OCI-M1 (cell line): Measurements from ENCODE around the gene OR10AD1.
"Not testable (repeated sequence)": the region's sequence is repeated elsewhere in the genome, so short reads cannot be mapped to it uniquely, and the experiment has no call there.

Experiments used
- DNase-seq: peaks from one replicate; lab custom pipeline; 2025; lab: John Stamatoyannopoulos, UW

The OR10AD1 gene

GRCh38 chr12:48160046-48160445, 43.0 kb downstream of the OR10AD1 start:
- DNase-seq: no peak

GRCh38 chr12:48157889-48158370, 45.2 kb downstream of the OR10AD1 start:
- DNase-seq: no peak

GRCh38 chr12:48157018-48157888, 45.8 kb downstream of the OR10AD1 start, which contains the start of gene ASB8:
Gene ASB8, minus strand, starts transcription at chr12:48157515. Its CDS starts 4,019 bp downstream, at chr12:48153496.
- peak; percentile 99 for DNase-seq

GRCh38 chr12:48156652-48157017, 46.5 kb downstream of the OR10AD1 start:
- DNase-seq: no peak

GRCh38 chr12:48155786-48156185, 47.3 kb downstream of the OR10AD1 start:
- not testable (repeated sequence) for DNase-seq
